ENCODE measurements around the gene SEMA5A.

The SEMA5A gene

GRCh38 chr5:9047932-9048331, 497.9 kb downstream of the SEMA5A start:
- Histone ChIP-seq H3K4me1 (ENCODE audit: control insufficient read depth in 5 of 5, insufficient read depth in 5 of 5, low read length in 5 of 5) (no peaks in the 10 kb centered on the region), H3K27me3 (ENCODE audit: control insufficient read depth in 5 of 5, insufficient read depth in 4 of 5, low read length in 5 of 5) (no peaks in the 10 kb centered on the region), H3K4me3 (ENCODE audit: low read depth in 1 of 5, low read length in 5 of 5) (no peak overlapping the region), H3K27ac (ENCODE audit: low read depth, low read length) (no peak overlapping the region), H3K36me3 (ENCODE audit: control insufficient read depth in 5 of 5, insufficient read depth in 5 of 5, low read length in 5 of 5) (peaks cover 0 to 4% (median 0%) of the 10 kb centered on the region in 5 donors), H3K9me3 (ENCODE audit: control insufficient read depth in 5 of 5, low read length in 5 of 5) (peaks cover 0 to 2% (median 0%) of the 10 kb centered on the region in 5 donors), H3K9ac (ENCODE audit: low read length in 5 of 5) (no peak overlapping the region)

GRCh38 chr5:9046756-9047481, 499.0 kb downstream of the SEMA5A start:
- Histone ChIP-seq H3K27ac (ENCODE audit: low read depth, low read length) (no peak overlapping the region), H3K4me1 (ENCODE audit: control insufficient read depth in 5 of 5, insufficient read depth in 5 of 5, low read length in 5 of 5) (no peaks in the 10 kb centered on the region), H3K9me3 (ENCODE audit: control insufficient read depth in 5 of 5, low read length in 5 of 5) (peaks cover 0 to 2% (median 0%) of the 10 kb centered on the region in 5 donors), H3K27me3 (ENCODE audit: control insufficient read depth in 5 of 5, insufficient read depth in 4 of 5, low read length in 5 of 5) (no peaks in the 10 kb centered on the region), H3K36me3 (ENCODE audit: control insufficient read depth in 5 of 5, insufficient read depth in 5 of 5, low read length in 5 of 5) (peaks cover 0 to 4% (median 0%) of the 10 kb centered on the region in 5 donors), H3K4me3 (ENCODE audit: low read depth in 1 of 5, low read length in 5 of 5) (no peak overlapping the region), H3K9ac (ENCODE audit: low read length in 5 of 5) (no peak overlapping the region)

- Histone ChIP-seq H3K9me3 (ENCODE audit: control insufficient read depth in 5 of 5, low read length in 5 of 5) (peaks cover 0 to 2% (median 0%) of the 10 kb centered on the region in 5 donors), H3K4me3 (ENCODE audit: low read depth in 1 of 5, low read length in 5 of 5) (no peak overlapping the region), H3K27ac (ENCODE audit: low read depth, low read length) (no peak overlapping the region), H3K27me3 (ENCODE audit: control insufficient read depth in 5 of 5, insufficient read depth in 4 of 5, low read length in 5 of 5) (no peaks in the 10 kb centered on the region), H3K9ac (ENCODE audit: low read length in 5 of 5) (no peak overlapping the region), H3K36me3 (ENCODE audit: control insufficient read depth in 5 of 5, insufficient read depth in 5 of 5, low read length in 5 of 5) (peaks cover 0 to 4% (median 0%) of the 10 kb centered on the region in 5 donors), H3K4me1 (ENCODE audit: control insufficient read depth in 5 of 5, insufficient read depth in 5 of 5, low read length in 5 of 5) (no peaks in the 10 kb centered on the region)
Measured at GRCh38 chr5:9045946-9046345, 499.9 kb downstream of the SEMA5A start.

GRCh38 chr5:9042241-9042640, 503.6 kb downstream of the SEMA5A start:
- Histone ChIP-seq H3K36me3 (ENCODE audit: control insufficient read depth in 5 of 5, insufficient read depth in 5 of 5, low read length in 5 of 5) (peaks cover 0 to 4% (median 0%) of the 10 kb centered on the region in 5 donors), H3K9ac (ENCODE audit: low read length in 5 of 5) (no peak overlapping the region), H3K27ac (ENCODE audit: low read depth, low read length) (no peak overlapping the region), H3K4me3 (ENCODE audit: low read depth in 1 of 5, low read length in 5 of 5) (no peak overlapping the region), H3K4me1 (ENCODE audit: control insufficient read depth in 5 of 5, insufficient read depth in 5 of 5, low read length in 5 of 5) (no peaks in the 10 kb centered on the region), H3K9me3 (ENCODE audit: control insufficient read depth in 5 of 5, low read length in 5 of 5) (no peaks in the 10 kb centered on the region), H3K27me3 (ENCODE audit: control insufficient read depth in 5 of 5, insufficient read depth in 4 of 5, low read length in 5 of 5) (no peaks in the 10 kb centered on the region)

GRCh38 chr5:9040475-9040874, 505.4 kb downstream of the SEMA5A start:
- H3K4me1 ChIP-seq (ENCODE audit: control insufficient read depth in 5 of 5, insufficient read depth in 5 of 5, low read length in 5 of 5) = no peaks in the 10 kb centered on the region
- no peak overlapping the region for H3K4me3 ChIP-seq (ENCODE audit: low read depth in 1 of 5, low read length in 5 of 5)
- H3K9ac ChIP-seq (ENCODE audit: low read length in 5 of 5) = no peak overlapping the region
- no peaks in the 10 kb centered on the region for H3K27me3 ChIP-seq (ENCODE audit: control insufficient read depth in 5 of 5, insufficient read depth in 4 of 5, low read length in 5 of 5)
- H3K9me3 ChIP-seq (ENCODE audit: control insufficient read depth in 5 of 5, low read length in 5 of 5) = no peaks in the 10 kb centered on the region
- H3K36me3 ChIP-seq (ENCODE audit: control insufficient read depth in 5 of 5, insufficient read depth in 5 of 5, low read length in 5 of 5) = peaks cover 0 to 4% (median 0%) of the 10 kb centered on the region in 5 donors
- H3K27ac ChIP-seq (ENCODE audit: low read depth, low read length) = no peak overlapping the region

- no peak overlapping the region for H3K27ac ChIP-seq (ENCODE audit: low read depth, low read length)
- no peaks in the 10 kb centered on the region for H3K27me3 ChIP-seq (ENCODE audit: control insufficient read depth in 5 of 5, insufficient read depth in 4 of 5, low read length in 5 of 5)
- no peaks in the 10 kb centered on the region for H3K9me3 ChIP-seq (ENCODE audit: control insufficient read depth in 5 of 5, low read length in 5 of 5)
- no peak overlapping the region for H3K4me3 ChIP-seq (ENCODE audit: low read depth in 1 of 5, low read length in 5 of 5)
- H3K9ac ChIP-seq (ENCODE audit: low read length in 5 of 5) = no peak overlapping the region
- H3K36me3 ChIP-seq (ENCODE audit: control insufficient read depth in 5 of 5, insufficient read depth in 5 of 5, low read length in 5 of 5) = no peaks in the 10 kb centered on the region
- no peaks in the 10 kb centered on the region for H3K4me1 ChIP-seq (ENCODE audit: control insufficient read depth in 5 of 5, insufficient read depth in 5 of 5, low read length in 5 of 5)
Measured at GRCh38 chr5:9037048-9037447, 508.8 kb downstream of the SEMA5A start.

GRCh38 chr5:9035346-9035745, 510.5 kb downstream of the SEMA5A start:
- Histone ChIP-seq H3K4me1 (ENCODE audit: control insufficient read depth in 5 of 5, insufficient read depth in 5 of 5, low read length in 5 of 5) (no peaks in the 10 kb centered on the region), H3K9ac (ENCODE audit: low read length in 5 of 5) (no peak overlapping the region), H3K9me3 (ENCODE audit: control insufficient read depth in 5 of 5, low read length in 5 of 5) (no peaks in the 10 kb centered on the region), H3K27me3 (ENCODE audit: control insufficient read depth in 5 of 5, insufficient read depth in 4 of 5, low read length in 5 of 5) (no peaks in the 10 kb centered on the region), H3K4me3 (ENCODE audit: low read depth in 1 of 5, low read length in 5 of 5) (no peak overlapping the region), H3K36me3 (ENCODE audit: control insufficient read depth in 5 of 5, insufficient read depth in 5 of 5, low read length in 5 of 5) (no peaks in the 10 kb centered on the region), H3K27ac (ENCODE audit: low read depth, low read length) (no peak overlapping the region)

GRCh38 chr5:9034649-9035048, 511.2 kb downstream of the SEMA5A start:
- Histone ChIP-seq H3K27me3 (ENCODE audit: control insufficient read depth in 5 of 5, insufficient read depth in 4 of 5, low read length in 5 of 5) (no peaks in the 10 kb centered on the region), H3K9ac (ENCODE audit: low read length in 5 of 5) (no peak overlapping the region), H3K9me3 (ENCODE audit: control insufficient read depth in 5 of 5, low read length in 5 of 5) (no peaks in the 10 kb centered on the region), H3K4me3 (ENCODE audit: low read depth in 1 of 5, low read length in 5 of 5) (no peak overlapping the region), H3K36me3 (ENCODE audit: control insufficient read depth in 5 of 5, insufficient read depth in 5 of 5, low read length in 5 of 5) (no peaks in the 10 kb centered on the region), H3K27ac (ENCODE audit: low read depth, low read length) (no peak overlapping the region), H3K4me1 (ENCODE audit: control insufficient read depth in 5 of 5, insufficient read depth in 5 of 5, low read length in 5 of 5) (no peaks in the 10 kb centered on the region)

- Histone ChIP-seq H3K9ac (ENCODE audit: low read length in 5 of 5) (no peak overlapping the region), H3K36me3 (ENCODE audit: control insufficient read depth in 5 of 5, insufficient read depth in 5 of 5, low read length in 5 of 5) (no peaks in the 10 kb centered on the region), H3K4me1 (ENCODE audit: control insufficient read depth in 5 of 5, insufficient read depth in 5 of 5, low read length in 5 of 5) (no peaks in the 10 kb centered on the region), H3K27me3 (ENCODE audit: control insufficient read depth in 5 of 5, insufficient read depth in 4 of 5, low read length in 5 of 5) (no peaks in the 10 kb centered on the region), H3K9me3 (ENCODE audit: control insufficient read depth in 5 of 5, low read length in 5 of 5) (no peaks in the 10 kb centered on the region), H3K27ac (ENCODE audit: low read depth, low read length) (no peak overlapping the region), H3K4me3 (ENCODE audit: low read depth in 1 of 5, low read length in 5 of 5) (no peak overlapping the region)
Measured at GRCh38 chr5:9033524-9033923, 512.4 kb downstream of the SEMA5A start.

GRCh38 chr5:9025942-9026341, 519.9 kb downstream of the SEMA5A start:
- Histone ChIP-seq H3K36me3 (ENCODE audit: control insufficient read depth in 5 of 5, insufficient read depth in 5 of 5, low read length in 5 of 5) (no peaks in the 10 kb centered on the region), H3K9ac (ENCODE audit: low read length in 5 of 5) (no peak overlapping the region), H3K9me3 (ENCODE audit: control insufficient read depth in 5 of 5, low read length in 5 of 5) (peaks cover 6 to 32% (median 18%) of the 10 kb centered on the region in 5 donors), H3K27ac (ENCODE audit: low read depth, low read length) (no peak overlapping the region), H3K4me3 (ENCODE audit: low read depth in 1 of 5, low read length in 5 of 5) (no peak overlapping the region), H3K4me1 (ENCODE audit: control insufficient read depth in 5 of 5, insufficient read depth in 5 of 5, low read length in 5 of 5) (peaks cover 0 to 2% (median 0%) of the 10 kb centered on the region in 5 donors), H3K27me3 (ENCODE audit: control insufficient read depth in 5 of 5, insufficient read depth in 4 of 5, low read length in 5 of 5) (no peaks in the 10 kb centered on the region)
